Stimulated activated CD4-positive, alpha-beta T cell treated with anti-CD3 and anti-CD28 coated beads, Interleukin-2, amount 100 ng/mL, for 4 hours (primary cell): ENCODE measurements around the gene GPSM3.

Experiments
- DNase-seq: peaks from one replicate; pipeline ENCODE4 v3.0.0-alpha.2; 2020; ENCODE audit warnings: low read depth

GPSM3 gene

DNA sequence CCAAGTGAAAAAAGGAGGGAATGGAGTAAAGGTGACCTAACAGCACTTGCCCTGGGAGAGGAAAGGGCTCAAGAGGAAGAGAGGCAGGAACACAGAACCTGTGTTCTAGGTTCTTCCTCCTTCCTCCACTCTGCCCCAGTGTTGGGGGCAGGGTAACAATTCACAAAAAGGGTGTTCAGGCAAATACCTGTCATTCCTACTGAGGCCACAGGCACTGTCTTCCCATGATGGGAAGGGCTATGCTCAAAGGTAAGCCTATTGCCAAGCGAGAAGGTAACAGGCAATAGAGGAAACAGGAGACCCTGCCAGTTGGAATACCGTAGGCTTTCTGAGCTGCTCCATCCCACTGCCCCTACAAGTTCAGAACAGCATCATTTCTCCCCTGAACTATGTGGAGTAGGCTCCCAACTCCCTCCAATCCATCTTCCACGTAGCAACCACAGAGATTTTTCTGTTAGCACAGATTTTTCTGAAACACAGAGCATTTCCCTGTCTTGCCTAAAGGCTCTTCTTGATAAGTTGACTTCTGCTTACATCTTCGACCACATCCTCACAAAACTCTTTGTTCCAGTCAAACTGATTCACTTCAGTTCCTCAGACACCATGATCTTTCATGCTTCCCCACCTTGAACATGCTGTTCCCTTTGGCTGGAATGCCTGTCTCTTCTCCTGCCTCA is 19.3 kb downstream of the GPSM3 start:
- DNase-seq: no peak

DNA sequence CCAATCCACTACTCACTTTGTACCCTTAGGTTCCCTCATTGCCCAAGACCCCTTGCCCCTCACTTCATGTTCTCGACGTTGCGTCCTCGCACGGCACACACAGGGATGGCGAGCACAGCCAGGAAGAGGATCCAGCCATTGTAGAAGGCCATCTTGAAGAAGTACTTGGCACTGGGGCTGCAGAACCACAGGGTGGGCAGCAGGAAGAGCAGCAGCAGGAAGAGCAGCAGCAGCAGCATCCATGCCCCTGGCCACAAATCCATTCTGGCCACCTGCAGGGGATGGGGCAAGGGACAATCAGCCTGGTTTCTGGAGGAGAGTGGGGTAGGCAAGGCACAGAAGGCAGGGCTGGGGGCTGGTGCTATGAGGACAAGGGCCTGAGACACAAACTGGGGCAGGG is 21.2 kb downstream of the GPSM3 start:
- no peak for DNase-seq

DNA sequence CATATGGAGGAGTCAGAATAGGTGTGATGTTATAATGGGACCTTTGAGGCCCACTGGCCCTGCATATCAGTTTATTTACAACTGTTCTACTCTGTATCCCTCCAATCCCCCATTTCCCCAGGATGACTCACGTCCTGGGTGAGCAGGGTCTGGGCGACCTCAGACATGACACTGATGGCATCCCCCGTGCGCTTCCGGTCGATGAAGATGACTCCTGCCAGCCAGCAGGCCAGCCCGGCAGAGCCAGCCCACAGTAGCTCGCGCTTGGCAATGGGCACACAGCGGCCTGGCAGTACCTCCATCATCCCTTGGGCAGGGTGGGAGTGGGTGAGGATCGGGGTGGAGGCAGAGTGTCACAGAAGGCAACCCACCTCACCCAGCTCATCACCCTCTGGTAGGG is 22.1 kb downstream of the GPSM3 start:
- no peak for DNase-seq

DNA sequence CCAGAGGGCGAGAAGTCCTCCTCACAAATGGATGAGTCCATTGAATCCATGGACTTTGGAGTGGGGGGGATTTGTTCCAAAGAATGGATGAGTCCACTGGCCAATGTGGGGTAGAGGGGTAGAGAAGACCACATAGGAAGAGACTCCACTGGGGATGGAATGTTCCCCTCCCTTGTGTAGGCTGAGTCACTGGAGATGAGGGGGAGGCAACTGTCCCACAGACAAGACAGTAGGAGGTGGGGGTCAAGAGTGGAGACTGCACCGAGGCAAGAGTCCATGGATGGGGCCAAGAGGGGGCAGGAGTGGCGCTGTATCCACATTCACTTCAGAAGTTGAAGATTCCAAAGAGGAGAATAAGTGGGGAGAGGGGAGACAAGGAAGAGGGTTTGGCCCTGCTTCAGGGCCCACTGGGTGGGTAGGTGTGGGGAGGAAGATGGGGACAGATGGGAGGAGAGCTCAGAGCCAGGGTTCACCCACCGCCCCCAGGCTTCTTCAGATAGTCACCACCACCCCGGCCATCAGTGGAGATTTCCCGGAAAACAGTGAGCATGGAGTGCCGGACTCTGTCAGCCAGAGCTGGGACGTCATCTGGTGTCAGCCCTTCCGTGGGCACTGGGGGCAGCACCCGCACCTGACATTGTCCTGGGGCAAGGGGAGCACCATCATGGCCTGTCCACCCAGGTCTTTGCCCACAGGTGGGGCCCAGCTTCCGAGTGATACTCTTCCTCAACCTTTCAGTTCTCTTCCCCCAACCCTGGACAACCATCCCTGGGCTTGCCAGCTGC is 23.4 kb downstream of the GPSM3 start:
- no peak for DNase-seq

DNA sequence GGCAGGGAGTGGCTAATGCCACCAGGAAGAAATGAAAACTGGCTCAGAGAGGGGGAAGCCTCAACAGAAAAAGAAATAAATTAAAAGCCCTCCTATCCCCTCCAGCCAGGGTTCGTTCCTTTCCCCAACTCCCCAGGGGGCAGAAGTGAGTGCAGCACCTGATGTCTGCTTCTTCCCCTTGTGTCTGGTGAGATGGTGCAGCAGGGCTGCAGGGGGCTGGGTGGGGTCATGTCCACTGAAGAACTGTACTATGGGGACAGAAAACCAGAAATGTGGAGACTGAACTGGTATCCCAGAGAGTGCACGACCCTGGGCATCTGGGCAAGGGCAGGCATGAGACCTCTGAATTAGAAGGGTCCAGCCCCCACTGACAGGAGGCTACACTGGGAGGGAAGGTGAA is 24.1 kb downstream of the GPSM3 start:
- no peak for DNase-seq

DNA sequence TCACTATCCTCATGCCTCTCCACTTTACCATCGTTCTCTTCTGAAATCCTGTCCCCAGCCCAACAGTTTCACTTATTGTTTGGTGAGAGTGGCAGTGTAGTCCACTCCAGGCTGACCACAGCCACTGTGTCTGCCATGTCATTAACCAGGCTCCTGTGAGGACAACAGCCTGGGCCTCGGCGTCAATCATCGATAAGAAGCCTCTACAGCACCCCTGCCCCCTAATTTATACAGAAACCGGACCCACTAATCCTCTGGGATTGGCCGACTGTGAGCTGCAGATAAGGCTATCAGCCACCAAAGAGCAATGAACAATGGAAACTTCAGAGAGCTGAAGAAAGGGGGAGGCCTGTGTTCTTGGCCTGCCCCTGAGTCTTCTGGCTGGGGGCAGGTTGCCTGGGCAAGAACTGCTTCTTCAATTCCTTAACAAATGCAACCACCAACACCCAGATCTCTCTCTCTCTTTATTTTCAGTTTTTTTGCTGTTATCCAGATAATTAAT is 24.6 kb downstream of the GPSM3 start:
- no peak for DNase-seq

DNA sequence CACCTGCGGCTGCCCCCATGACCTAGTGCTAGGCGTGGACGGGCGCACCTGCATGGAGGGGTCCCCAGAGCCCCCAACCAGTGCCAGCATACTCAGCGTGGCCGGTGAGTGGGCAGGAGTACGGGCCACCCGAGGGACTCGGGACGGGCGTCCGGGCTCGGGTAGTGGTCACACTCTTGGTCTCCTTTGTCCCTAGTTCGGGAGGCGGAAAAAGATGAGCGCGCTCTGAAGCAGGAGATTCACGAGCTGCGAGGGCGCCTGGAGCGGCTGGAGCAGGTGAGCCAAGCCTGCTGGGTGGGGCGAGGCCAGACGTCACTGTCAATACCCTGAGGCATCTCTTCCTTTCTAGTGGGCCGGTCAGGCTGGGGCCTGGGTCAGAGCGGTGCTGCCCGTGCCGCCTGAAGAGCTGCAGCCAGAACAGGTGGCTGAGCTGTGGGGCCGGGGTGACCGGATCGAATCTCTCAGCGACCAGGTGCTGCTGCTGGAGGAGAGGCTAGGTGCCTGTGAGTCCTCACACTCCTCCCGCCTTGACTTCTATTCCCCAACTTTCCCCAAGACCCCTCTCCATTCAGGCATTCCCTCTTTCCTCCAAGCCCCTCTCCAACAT is 25.2 kb downstream of the GPSM3 start:
- no peak for DNase-seq

DNA sequence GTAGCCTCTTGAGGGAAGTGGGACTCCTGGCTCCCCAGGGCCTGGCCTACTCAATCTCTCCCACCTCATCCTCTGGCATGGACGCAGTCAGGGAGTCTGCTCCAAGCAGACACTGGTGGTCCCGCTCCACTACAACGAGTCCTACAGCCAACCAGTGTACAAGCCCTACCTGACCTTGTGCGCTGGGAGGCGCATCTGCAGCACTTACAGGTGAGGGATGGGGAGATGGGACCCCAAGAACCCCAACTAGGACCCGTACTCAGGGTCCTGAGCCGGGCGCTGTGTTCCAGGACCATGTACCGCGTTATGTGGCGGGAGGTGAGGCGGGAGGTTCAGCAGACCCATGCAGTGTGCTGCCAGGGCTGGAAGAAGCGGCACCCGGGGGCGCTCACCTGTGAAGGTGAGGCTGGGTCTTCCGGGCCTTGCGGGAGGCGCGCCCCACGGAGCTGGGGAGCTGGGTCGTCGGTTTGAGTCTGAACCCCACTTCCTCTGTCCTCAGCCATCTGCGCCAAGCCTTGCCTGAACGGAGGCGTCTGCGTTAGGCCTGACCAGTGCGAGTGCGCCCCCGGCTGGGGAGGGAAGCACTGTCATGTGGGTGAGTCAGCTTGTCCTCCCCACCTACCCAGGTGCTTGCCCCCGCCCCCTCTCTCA is 25.9 kb downstream of the GPSM3 start:
- DNase-seq: no peak

DNA sequence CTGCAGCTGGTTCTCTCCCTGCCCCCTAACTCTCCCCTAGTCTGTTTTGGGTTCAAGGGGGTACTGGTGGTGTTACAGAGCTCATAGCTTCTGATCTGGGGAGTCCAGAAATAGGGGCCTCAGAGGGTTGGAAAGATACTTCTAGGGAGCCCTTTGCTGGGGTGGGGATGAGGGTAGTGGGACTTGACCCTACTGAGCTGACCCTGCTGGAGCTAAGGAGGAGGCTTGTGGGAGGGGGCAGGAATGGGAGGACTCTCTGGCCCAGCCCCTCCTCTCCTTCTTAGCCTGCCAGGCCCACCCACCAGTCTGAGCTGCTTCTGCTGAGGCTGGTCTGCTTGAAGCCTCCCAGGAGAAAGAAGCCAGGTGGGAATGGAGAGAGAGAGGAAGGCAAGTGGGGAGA is 28.1 kb downstream of the GPSM3 start, which contains the start of gene EGFL8:
EGFL8 (plus strand) TSS at position 301 of the 400 bp plus-strand sequence. CDS start 1,571 bp downstream, outside the sequence.
- no peak for DNase-seq

DNA sequence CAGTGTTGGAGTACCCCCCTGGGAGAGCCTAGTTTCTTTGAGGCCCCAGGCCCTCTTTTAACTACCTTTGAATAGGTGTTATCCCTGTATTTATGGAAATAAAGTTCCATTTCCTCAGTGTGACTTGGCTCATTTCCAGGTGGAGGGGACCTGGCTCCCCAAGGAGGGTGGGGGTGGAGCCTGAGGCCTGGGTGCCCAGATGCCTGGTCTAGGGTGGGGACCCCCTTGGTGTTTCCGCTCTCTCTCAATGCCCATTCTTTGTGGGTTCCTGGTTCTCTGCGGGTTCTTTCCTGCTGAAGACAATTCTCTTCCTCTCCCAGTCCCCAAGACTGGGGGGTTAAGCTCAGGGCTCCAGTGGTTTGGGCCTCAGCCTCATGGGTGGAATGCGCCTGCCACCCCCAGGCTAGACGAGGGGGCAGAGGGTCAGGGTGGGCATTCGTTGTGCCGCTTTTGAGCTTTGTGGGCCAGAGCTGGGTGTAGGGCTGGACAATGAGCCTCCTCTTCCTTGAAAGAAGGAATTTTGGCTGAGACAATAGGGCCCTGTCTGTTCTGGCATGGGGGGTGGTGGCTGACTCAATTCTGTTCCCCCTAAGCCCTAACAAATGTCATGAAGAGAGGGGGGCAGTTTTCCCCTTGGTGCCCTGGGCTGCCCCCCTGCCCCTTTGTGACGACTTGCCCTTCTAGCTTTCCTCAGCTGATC is 28.7 kb downstream of the GPSM3 start:
- DNase-seq: no peak

DNA sequence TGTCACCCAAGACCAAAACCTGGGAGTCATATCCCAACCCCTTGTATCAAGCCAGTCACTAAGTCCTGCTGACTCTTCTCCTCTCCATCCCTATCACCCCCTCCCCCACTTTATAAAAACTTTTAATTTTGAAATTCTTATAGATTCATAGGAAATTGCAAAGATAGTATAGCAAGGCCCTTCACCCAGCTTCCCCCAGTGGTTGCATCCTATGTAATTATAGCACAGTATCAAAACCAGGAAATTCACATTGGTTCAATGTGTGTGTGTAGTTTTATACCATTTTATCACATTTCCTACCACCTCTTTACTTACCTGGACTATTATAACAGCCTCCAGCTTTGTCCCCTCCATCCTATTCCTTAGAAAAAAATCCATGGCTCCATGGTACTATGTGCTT is 34.4 kb downstream of the GPSM3 start:
- no peak for DNase-seq

DNA sequence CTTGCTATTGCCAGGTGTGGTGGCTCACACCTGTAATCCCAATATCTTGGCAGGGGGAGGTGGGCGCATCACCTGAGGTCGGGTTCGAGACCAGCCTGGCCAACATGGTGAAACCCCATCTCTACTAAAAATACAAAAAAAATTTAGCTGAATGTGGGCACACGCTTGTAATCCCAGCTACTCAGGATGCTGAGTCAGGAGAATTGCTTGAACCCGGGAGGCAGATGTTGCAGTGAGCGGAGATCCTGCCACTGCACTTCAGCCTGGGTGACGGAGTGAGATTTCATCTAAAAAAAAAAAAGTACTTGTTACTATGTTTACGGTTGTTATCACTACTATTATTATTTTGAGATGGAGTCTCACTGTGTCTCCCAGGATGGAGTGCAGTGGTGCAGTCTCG is 35.6 kb downstream of the GPSM3 start:
- DNase-seq: no peak

DNA sequence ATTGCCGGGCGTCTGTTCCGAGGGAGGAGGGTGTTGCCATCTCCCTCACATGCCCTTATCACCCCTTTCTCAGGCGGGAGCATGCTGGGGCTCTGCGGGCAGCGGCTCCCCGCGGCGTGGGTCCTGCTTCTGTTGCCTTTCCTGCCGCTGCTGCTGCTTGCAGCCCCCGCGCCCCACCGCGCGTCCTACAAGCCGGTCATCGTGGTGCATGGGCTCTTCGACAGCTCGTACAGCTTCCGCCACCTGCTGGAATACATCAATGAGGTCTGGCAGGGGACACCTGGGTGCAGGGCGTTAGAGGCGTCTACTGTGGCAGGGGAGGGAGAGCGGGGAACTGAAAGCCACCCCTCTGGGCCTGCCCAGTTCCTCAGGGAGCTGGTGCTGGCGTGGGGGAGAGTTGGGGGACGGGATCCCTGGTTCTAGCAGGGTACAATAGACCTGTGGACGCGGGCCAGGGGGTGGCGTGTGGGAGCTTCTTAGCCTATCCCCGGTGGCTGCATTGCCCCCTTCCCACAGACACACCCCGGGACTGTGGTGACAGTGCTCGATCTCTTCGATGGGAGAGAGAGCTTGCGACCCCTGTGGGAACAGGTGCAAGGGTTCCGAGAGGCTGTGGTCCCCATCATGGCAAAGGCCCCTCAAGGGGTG is 37.8 kb downstream of the GPSM3 start:
- peak; percentile 42 for DNase-seq

DNA sequence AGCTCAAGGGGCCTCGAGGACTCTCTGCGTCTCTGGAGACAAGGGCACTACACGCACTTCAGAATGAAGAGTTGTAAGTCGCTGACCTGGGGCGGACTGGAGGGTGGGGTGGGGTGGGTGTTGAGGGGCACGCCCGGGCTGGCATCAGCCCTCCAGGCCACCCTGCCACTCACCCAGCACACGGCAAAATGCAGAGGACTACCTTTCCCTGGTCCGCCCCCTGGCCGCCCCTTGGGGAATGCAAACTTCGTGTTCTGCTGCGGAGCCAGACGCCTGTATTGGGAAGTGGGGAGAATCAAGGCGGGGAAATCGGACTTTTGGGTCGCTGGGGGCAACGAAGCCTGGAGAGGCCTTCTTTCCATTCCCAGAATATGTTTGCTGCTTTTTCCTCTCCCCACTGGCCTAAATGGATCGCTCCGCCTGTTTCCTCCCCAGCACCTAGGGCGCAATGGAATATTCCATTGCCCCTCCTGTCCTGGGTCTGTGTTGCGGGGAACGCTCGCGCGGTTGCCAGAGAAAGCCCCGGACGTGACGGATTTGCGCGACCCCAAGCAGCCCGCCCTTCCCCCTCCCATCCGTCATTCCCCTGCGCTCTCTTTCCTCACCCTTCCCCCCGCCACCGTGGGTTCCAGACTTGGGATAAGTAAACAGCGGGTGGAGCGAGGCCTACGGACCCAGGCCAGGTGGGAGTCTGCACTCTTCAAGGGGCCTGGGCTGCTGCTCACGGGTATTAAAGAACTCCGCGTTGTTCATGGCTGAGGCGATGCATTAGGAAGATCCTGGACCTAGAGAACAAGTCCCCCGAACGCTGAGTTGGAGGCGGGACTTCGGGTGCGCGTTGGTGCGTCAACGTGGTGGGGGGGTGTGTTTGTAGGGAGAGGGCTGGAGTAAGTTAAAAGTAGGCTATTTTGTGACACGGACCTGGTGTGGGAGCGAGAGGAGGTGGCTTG is 38.6 kb downstream of the GPSM3 start, which contains the start of gene PPT2:
PPT2 (plus strand) TSS at position 578 of the 950 bp plus-strand sequence. CDS start 454 bp downstream, outside the sequence.
- peak; percentile 47 for DNase-seq

DNA sequence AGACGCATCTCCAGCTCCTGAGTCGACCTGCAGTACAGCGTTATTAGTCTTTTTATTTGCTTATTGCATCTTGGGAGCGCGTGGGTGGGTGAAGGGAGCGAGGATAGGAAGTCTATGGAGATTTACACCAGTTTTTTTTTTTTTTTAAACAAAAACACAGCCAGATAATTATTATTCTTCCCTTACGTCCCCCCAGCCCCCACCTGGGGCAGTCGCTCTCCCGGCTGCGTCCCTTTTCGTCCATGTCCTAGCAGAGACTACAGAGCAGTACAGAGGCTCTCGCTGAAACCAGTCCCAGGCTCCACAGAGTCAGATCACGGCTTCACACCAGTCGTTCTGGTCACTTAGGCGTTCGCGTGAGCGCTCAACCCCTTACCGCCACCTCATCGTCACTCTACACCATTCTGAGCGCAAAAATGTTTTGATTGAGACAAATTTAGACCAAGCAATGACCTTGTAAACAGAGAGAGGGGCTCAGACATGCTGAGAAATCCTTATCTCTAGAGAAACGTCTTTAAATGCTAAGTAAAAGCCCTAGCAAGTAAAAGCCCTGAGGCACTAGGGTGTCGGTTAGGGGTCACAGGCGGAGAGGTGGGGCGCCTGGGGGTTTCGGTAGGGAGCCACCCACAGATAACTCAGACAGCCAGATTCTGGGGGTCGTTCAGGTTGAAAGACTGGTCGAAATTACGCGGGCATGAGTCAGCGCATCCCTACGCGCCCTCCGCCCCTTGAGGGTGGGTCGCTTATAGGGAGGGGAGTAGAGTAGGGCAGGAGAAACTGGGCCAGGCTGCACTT is 39.5 kb downstream of the GPSM3 start:
- DNase-seq: no peak

DNA sequence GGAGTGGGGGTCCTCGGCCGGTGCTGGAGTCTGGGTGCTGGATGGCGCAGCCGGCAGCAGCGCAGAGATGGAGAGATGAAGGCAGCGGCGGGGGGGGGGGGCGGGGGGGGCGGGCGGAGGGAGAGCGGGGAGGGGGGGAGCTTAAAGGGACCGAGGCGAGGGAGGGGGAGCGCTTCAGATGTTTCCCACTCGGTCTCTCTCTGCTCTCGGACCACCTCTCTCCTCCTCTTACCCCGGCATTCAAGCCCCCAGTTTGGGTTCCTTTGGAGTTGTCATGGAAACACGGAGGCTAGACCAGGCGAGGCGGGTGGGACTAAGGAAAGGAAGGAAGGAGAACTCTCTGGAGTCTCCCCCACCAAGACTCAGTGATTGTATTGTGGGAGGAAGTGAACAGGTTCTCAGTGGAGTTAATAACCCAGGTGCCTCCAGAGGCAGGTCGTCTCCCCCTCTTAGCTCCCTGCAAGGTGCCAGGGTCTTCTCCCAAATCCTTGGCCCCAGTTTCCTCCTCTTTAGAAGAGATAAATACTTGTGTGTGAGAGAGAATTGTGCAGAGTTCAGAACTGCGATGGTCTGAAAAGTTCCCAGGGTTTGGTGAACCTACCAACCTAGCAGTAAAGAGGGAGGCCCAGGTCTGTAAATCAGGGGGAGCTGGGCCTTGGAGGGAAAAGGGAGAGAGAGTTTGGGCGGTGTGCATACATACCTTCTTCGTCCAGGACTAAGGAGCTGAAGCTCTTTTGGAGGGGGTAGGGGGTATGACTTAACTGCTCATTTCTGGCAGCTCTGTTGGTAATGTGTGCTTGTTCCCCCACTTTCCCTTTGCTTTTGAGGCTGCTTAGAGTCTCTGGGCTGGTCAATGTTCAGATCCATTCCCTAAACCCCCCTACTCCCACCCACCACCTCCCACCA is 40.3 kb downstream of the GPSM3 start, which contains the start of gene PRRT1:
PRRT1 (minus strand) TSS at position 77 of the 906 bp plus-strand sequence. CDS start 112 bp downstream, outside the sequence.
- DNase-seq: no peak

DNA sequence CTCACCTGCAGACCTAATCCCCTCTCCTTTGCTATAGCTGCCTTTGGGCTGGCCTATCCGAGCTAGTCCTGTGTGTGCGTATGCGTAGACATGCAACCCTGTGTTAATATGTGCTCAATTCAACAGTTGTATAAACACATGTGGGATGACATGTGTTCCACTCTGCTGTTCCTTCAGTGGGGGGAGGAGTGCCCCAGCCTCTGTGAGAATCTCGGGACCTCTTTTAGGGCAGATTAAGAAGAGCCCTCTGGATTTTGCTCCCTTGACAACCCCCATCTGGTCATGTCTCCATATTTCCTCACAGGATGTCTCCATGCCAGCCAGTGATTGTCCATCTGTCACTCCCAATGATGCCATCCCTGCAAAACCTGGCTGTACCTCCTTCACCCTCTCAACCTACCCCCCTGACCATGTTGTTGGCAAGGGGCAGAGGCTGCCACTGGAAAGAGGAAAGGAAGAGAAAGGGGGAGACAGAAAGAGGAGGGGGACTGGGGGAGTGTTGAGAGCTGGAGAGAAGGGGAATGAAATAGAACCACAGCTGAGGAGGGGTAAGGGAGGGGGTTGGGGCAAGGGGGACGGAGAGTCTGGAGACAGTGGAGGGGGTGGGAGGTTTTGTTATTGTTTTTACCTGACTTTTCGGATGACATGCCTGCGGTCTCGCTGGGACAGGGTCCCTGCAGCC is 41.1 kb downstream of the GPSM3 start:
- DNase-seq: no peak
